GM19395 (cell line): Measurements from ENCODE around the gene SCGB1C2.

Source experiments
- ATAC-seq: cut with Tn5 transposase; IDR thresholded peaks from one replicate; pipeline ENCODE4 v1.9.1; 2021; ENCODE audit warnings: mild to moderate bottlenecking, moderate library complexity; ENCODE audit not compliant: unreplicated experiment

The SCGB1C2 gene

GRCh38 chr17:170130-170670 lies 32.8 kb downstream of the SCGB1C2 start:
- no peak for ATAC-seq

GRCh38 chr17:171871-172270 lies 34.5 kb downstream of the SCGB1C2 start:
- ATAC-seq = no peak

DNA sequence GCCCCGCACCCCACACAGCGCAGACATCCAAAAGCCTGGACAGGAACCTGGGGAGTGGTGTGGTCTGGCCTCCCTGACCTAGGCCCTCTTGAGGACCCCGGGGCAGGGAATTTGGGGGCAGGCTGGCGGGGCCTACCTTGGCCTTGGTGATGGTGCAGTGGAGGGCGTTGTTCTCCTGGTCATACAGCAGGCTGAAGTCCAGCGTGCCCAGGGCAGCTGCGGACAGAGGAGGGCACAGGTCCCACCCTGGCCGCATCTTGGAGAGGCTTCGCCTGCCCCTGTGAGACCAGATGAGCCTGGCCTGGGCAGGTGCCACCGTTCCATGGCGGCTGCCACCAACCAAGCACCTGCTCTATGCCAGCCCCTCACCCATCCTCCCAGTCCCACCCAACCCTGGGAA lies 35.0 kb downstream of the SCGB1C2 start:
- no peak for ATAC-seq

DNA sequence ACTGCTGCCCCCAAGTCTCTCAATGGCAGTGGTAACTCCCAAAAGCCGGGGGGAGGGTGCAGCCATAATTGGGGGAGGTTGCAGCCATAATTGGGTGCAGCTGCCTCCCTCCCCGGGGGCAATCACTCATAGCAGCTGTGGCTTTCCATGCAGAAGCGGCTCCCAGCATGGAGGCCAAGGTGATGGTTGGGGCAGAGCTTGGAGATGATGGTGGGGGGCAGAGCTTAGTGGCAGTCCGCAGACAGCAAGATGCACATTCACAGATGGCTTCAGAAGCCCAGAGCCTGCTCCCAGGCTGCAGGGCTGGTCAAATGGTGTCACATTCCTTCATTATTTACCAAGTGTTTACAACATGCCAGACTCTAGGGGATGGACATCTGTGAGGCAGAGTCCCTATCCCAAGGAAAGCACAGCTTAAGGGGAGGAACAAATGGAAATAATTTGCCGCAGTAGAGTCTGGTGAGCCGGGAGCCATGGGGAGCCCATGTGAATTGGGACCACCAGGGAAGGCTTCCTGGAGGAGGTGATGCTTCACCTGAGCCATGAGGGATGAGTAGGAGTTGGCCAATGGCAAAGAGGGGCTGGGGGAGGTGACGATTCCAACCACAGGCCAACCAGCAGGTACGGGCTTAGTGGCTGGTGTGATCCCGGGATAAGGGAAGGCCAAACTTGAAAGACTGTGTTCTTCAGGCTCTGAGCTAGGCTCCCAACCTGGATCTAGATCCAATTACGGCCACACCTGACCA lies 36.0 kb downstream of the SCGB1C2 start:
- no peak for ATAC-seq

GRCh38 chr17:177155-177554 lies 39.8 kb downstream of the SCGB1C2 start:
- ATAC-seq = no peak

GRCh38 chr17:177762-178161 lies 40.4 kb downstream of the SCGB1C2 start:
- no peak for ATAC-seq

- ATAC-seq = no peak
These were observed 41.1 kb downstream of the SCGB1C2 start for GRCh38 chr17:178292-179065.

DNA sequence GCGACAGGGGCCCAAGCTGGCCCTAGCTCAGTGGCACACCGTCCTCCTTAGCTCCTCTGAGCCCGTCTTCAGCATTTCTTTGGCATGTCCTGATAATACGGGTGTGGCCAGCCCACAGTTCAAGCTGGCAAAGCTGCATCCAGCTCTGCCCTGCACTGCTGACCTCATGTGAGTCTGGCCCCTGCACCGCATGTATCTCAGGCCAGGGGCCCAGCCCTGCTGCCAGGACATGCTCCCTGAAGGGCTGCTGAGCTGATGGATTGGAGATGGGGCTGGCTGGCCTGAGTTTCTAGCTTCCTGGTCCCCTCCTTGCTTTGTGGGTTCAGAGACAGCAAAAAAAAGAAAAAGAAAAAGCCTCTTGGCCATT lies 41.7 kb downstream of the SCGB1C2 start:
- ATAC-seq = no peak

DNA sequence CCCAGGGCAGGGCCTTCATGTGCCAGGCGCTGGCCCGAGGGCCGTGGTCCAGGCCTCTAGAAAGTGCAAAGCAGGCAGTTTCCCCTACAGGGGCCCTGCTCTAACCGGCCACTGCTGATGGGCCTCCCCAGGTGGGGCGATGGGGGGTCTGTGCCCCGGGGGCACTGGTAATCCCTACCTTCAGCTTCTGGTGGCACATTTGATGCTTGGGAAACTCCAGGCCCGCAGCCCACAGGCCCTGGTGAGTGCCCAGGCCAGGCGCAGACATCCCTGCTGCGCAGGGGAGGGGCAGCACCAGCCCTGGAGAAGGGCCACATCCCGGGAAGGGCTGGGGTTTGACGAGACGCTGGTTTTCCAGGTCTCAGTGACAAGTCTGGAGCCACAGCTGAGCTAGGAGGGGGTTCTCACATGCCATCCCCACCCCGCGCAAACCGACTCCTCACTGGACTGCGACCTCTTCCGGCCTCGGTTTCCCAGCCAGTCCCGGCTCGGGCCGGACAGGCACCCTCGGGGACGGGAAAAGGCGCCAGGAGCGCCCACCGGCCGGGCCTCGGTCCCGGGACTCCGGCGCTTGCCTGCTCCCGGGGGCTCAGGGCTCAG lies 42.5 kb downstream of the SCGB1C2 start:
- ATAC-seq = no peak

DNA sequence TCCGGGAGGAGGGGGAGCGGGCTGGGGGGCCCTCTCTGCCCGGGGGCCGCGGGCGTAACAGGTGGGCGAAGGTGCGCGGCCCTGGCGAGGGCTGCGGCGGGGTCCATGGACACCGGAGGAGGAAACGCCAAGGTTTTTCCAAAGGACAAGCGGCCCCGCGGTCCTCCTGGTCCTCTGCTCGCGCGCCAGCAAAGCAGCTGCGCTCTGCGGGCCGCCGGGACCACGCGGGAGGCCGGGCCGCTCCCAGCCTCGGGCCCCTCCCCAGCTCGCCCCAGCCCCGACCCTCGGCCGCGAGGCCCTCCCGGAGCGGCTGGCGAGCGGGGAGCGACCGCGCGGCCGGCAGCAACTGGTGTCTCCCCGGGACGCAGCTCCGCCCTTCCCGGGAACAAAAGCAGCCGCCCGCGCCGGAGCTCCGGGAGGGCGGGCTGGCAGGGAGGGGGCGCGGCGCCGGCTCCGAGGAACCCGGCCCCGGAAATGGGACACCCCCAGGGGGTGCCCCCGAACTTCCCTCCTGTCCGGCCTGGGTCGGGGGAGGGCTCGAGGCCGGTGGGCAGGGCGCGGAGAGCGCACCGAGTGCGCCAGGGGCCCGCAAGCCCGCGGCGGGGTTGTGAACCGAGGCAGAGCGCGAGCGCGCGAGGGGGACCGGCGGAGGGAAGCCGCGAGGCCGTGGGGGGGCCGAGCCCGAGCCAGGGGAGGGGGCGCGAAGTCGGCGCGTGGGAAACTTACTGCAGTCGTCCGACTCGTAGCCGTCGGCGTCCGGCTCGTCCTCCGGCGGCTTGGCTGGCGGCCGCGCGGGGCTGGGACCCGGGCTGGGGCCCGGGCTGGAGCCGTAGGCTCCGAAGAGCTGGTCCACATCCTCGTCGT lies 43.2 kb downstream of the SCGB1C2 start:
- ATAC-seq = no peak

GRCh38 chr17:181245-182049 lies 44.1 kb downstream of the SCGB1C2 start, which contains the start of gene DOC2B:
Gene DOC2B (minus strand): TSS chr17:181650. CDS start chr17:181479, 171 bp downstream.
- ATAC-seq = no peak

DNA sequence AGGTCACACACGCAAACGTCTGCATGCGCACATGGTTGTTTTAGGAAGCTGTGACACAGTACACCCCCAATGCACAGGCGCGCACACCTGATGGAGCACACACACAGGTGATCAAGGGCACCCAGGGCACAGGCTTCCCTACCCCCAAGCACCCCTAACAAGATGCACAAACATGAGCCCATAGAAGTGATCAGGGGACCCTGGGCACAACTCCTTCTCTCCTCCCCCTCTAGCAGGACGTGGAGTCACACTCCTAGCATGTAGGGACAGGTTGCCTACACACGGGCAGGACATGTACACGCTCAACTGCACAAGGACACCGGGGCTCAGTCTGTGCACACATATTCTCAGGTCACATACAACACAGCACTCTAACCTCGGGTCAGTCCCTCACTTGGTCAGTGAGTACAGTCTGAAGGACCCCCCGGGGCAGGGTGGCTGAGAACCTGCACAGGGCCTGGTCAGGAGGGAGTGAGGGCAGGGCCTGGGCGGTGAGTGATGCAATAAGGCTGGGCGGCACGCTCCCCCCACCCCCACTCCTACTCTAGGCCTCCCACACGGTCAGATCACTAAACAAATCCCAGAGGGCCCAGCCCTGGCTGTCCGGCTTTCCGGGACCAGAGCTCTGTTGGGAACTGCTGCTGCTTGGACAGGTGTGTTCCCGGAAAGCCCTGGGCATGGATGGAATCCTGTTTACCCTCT lies 44.8 kb downstream of the SCGB1C2 start:
- no peak for ATAC-seq

DNA sequence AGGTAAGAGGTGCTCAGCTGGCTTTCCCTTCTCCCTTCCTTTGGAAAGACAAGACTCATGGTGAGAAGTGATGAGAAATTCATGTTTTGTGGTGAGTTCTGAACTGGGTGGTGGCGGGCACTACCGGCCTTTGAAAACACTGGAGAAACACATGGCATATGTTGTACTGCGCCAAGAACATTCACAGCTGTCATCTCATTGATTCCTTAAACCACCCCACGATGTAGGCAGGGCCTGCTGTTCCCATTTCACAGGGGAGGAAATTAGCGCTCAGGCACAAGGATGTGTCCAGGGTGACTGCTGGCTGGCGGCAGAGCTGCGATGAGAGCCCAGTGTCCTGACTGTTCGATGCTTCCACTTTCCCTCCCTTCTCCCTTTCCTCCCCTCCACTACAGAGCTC lies 45.7 kb downstream of the SCGB1C2 start:
- ATAC-seq = no peak

DNA sequence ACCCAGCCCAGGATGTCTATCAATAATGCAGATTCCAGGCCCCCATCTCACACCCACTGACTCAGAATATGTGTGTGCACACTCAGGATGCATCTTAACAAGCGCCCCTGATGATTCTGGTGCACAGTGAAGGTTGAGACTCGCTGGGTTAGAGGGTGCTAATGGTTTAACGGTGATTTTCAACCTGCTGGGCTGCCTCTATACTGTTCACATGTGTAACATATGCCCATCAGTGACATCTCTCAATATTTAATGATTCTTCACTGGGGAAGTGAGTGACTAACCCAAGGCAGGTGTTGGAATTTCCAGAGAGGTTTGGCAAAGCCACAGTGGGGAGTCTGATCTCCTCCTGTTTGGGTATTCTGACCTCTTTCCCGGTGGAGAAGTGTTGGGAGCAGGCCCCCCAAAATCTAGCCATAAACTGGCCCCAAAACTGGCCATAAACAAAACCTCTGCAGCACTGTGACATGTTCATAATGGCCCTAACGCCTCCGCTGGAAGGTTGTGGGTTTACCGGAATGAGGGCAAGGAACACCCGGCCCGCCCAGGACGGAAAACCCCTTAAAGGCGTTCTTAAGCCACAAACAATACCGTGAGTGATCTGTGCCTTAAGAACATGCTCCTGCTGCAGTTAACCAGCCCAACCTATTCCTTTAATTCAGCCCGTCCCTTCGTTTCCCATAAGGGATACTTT lies 48.2 kb downstream of the SCGB1C2 start:
- ATAC-seq = no peak

DNA sequence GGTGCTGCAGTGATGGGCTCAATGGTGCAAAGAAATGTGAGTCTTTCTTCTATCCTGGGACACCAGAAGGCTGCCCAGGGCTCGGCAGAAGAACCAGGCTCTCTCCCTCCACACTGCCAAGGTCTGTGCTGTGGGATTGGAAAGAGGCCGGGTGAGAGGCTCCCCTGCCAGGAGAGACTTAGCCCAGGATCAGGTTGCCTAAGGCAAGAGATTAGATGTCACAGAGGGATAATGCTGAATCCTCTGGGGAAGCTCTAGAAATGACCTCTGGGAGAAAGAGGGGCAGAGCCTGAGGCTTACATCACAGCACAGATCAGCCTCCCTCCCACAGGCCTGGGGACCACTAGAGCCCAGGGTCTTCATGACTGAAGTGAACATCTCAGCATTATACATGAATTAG lies 49.8 kb downstream of the SCGB1C2 start:
- ATAC-seq = no peak
